Glomerular endothelial cell (primary cell): ENCODE measurements around the gene MC2R. TPM values are rescaled to one million over a fixed set of nuclear protein-coding genes. Genes with fewer than 3 reads are reported as not detected.

Experiments
- total RNA-seq: library from RNA; depleted of rRNA; stranded (reverse); fragments of >200 nt; gene quantifications from 2 replicates; pipeline ENCODE4 v1.2.3, GENCODE V29; 2015

Gene MC2R
- total RNA-seq, 1 donor from 2014 or later = not detected

Other genes starting within 250 kb of the MC2R start
- gene FAM210A, start 189.0 kb downstream of the MC2R start, total RNA-seq = 5.4 and 9.9 TPM in 2 replicates
- 14.3 and 19.5 TPM in 2 replicates for gene RNMT, start 188.9 kb downstream of the MC2R start, total RNA-seq
- not detected in 2 replicates for gene MC5R, start 91.4 kb downstream of the MC2R start, total RNA-seq
- 2.3 and 5.1 TPM in 2 replicates for gene ZNF519, start 216.9 kb upstream of the MC2R start, total RNA-seq